ENCODE data around the gene LYZ. TPM values are rescaled to one million over a fixed set of nuclear protein-coding genes. Genes with fewer than 3 reads are reported as not detected.

LYZ gene
- total RNA-seq (ENCODE audit: low replicate concordance), result 0.08 TPM in 1 of 2 replicates, not detected in the other

DNA sequence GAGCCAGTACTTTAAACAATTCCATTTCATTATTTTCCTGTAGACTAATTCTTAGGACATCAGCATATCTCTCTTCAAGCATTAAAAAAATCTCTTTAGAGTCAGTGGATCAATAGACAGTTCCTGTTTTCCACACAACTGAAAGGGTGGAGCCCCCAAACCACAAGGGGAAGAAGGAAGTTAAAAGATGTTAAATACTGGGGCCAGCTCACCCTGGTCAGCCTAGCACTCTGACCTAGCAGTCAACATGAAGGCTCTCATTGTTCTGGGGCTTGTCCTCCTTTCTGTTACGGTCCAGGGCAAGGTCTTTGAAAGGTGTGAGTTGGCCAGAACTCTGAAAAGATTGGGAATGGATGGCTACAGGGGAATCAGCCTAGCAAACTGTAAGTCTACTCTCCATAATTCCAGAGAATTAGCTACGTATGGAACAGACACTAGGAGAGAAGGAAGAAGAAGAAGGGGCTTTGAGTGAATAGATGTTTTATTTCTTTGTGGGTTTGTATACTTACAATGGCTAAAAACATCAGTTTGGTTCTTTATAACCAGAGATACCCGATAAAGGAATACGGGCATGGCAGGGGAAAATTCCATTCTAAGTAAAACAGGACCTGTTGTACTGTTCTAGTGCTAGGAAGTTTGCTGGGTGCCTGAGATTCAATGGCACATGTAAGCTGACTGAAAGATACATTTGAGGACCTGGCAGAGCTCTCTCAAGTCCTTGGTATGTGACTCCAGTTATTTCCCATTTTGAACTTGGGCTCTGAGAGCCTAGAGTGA is at the start of gene LYZ:
LYZ (plus strand) TSS at position 220 of the 777 bp plus-strand sequence; CDS start at position 248, 28 bp downstream.

DNA sequence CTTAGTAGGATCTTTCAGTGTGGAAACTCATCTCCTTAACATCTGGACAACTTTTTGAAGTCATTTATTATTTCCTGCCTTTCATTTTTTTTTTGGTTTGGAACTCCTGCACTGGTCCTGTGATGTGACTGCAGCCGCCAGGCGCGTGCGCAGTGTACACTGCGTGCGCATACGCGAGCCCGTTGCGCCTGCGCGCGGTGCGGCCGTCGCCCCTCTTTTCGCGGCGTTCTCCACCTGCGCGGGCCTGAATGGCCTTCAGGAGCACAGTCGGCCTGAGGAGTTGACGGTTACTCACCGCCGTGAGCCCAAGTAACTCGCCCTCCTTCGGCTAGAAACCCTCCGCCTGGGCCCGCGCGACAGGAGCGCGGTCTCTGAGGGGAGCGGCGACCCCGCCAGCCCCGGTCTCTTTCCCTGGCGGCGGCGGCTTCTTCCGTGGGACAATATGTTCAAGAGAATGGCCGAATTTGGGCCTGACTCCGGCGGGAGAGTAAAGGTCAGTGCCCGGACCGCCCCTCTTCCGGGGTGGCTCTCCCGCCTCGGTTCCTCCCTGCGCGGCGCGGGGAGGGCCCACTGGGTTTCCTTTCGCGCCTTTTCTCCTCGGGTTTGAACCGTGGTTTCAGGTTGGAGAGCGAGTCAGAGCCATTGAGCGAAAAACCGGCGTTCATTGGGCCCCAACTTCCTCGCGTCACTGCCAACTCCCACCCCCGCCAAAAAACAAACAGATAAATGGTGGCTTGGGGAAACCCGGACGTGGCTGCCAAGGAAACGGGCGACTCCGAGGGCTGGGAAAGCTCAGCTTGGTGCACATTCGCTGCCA is 11.6 kb downstream of the LYZ start, which contains the start of gene YEATS4:
YEATS4 (plus strand) TSS at position 213 of the 817 bp plus-strand sequence; CDS start at position 443, 230 bp downstream.

Other genes starting within 250 kb of the LYZ start
- gene CPSF6, start 108.8 kb upstream of the LYZ start, total RNA-seq (ENCODE audit: low replicate concordance), result 16.3 and 43.6 TPM in 2 replicates
- 6.7 and 10.7 TPM in 2 replicates for gene YEATS4, start 11.4 kb downstream of the LYZ start, total RNA-seq (ENCODE audit: low replicate concordance)
- 13.5 and 40.9 TPM in 2 replicates for gene FRS2, start 122.0 kb downstream of the LYZ start, total RNA-seq (ENCODE audit: low replicate concordance)
- 113 and 228 TPM in 2 replicates for gene CCT2, start 237.1 kb downstream of the LYZ start, total RNA-seq (ENCODE audit: low replicate concordance)